ENCODE measurements around the gene STARD5. TPM values are rescaled to one million over a fixed set of nuclear protein-coding genes. Genes with fewer than 3 reads are reported as not detected.

STARD5 gene
- total and polyA plus RNA-seq, 2 experiments from 2014 or later = 3.8 to 10.1 TPM

- H3K27me3 ChIP-seq (ENCODE audit: insufficient read depth) = no peaks in the 10 kb centered on the region
- no peak overlapping the region for H3K27ac Mint-ChIP-seq
- ATAC-seq = no peak
Measured at GRCh38 chr15:81288616-81289015, 35.3 kb downstream of the STARD5 start.

More at GRCh38 chr15:81288616-81289015, 35.3 kb downstream of the STARD5 start:
- Histone ChIP-seq H3K36me3 (ENCODE audit: insufficient read depth) (no peaks in the 10 kb centered on the region), H3F3A (replicated peaks; ENCODE audit: low read depth) (no peaks in the 10 kb centered on the region), H3K79me2 (replicated peaks; ENCODE audit: insufficient read depth) (no peaks in the 10 kb centered on the region), H2AFZ (no peak overlapping the region), H3K9me2 (ENCODE audit: insufficient read depth) (no peaks in the 10 kb centered on the region), H3K27ac (ENCODE audit: low read depth) (no peak overlapping the region), H3K4me3 (no peak overlapping the region), H3K4me2 (no peak overlapping the region), H4K20me1 (replicated peaks; ENCODE audit: insufficient read depth) (no peaks in the 10 kb centered on the region), H3K4me1 (ENCODE audit: insufficient read depth) (no peaks in the 10 kb centered on the region)
- Mint-ChIP-seq H3K4me1 (peaks cover under 1% of the 10 kb centered on the region; the same call in 2 of the 3 replicates), H3K27me3 (ENCODE audit: insufficient read depth, low read depth, poor library complexity) (peaks cover 5% of the 10 kb centered on the region), H3K4me3 (no peak overlapping the region), H3K36me3 (ENCODE audit: low read depth) (no peaks in the 10 kb centered on the region), H3K9me3 (no peaks in the 10 kb centered on the region)
- no peak for TF ChIP-seq EZH2phosphoT487 (IDR thresholded peaks at IDR 0.05; ENCODE audit: unreplicated experiment)
- TF ChIP-seq POLR2AphosphoS5 (IDR thresholded peaks at IDR 0.05; ENCODE audit: low read depth) = no peak
- TF ChIP-seq ZNF114 (CRISPR knock-in tag; IDR thresholded peaks at IDR 0.05) = no peak
- no peak for TF ChIP-seq JUNB (IDR thresholded peaks at IDR 0.05; ENCODE audit: unreplicated experiment)
- TF ChIP-seq, protein P1, sequence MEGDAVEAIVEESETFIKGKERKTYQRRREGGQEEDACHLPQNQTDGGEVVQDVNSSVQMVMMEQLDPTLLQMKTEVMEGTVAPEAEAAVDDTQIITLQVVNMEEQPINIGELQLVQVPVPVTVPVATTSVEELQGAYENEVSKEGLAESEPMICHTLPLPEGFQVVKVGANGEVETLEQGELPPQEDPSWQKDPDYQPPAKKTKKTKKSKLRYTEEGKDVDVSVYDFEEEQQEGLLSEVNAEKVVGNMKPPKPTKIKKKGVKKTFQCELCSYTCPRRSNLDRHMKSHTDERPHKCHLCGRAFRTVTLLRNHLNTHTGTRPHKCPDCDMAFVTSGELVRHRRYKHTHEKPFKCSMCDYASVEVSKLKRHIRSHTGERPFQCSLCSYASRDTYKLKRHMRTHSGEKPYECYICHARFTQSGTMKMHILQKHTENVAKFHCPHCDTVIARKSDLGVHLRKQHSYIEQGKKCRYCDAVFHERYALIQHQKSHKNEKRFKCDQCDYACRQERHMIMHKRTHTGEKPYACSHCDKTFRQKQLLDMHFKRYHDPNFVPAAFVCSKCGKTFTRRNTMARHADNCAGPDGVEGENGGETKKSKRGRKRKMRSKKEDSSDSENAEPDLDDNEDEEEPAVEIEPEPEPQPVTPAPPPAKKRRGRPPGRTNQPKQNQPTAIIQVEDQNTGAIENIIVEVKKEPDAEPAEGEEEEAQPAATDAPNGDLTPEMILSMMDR (conservative IDR thresholded peaks at IDR 0.05; ENCODE audit: low read depth in 2 of 2) = no peak
- no peak for TF ChIP-seq CREB1 (CRISPR knock-in tag; IDR thresholded peaks at IDR 0.05; ENCODE audit: low read depth)
- TF ChIP-seq ZNF331 (CRISPR knock-in tag; IDR thresholded peaks at IDR 0.05; ENCODE audit: low read depth) = no peak
- TF ChIP-seq NANOG (IDR thresholded peaks at IDR 0.05; ENCODE audit: borderline replicate concordance) = no peak
- no peak for TF ChIP-seq STAT1 (IDR thresholded peaks at IDR 0.05; ENCODE audit: unreplicated experiment)
- TF ChIP-seq, protein P2, sequence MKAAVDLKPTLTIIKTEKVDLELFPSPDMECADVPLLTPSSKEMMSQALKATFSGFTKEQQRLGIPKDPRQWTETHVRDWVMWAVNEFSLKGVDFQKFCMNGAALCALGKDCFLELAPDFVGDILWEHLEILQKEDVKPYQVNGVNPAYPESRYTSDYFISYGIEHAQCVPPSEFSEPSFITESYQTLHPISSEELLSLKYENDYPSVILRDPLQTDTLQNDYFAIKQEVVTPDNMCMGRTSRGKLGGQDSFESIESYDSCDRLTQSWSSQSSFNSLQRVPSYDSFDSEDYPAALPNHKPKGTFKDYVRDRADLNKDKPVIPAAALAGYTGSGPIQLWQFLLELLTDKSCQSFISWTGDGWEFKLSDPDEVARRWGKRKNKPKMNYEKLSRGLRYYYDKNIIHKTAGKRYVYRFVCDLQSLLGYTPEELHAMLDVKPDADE (IDR thresholded peaks at IDR 0.05) = no peak
- TF ChIP-seq, protein P3, sequence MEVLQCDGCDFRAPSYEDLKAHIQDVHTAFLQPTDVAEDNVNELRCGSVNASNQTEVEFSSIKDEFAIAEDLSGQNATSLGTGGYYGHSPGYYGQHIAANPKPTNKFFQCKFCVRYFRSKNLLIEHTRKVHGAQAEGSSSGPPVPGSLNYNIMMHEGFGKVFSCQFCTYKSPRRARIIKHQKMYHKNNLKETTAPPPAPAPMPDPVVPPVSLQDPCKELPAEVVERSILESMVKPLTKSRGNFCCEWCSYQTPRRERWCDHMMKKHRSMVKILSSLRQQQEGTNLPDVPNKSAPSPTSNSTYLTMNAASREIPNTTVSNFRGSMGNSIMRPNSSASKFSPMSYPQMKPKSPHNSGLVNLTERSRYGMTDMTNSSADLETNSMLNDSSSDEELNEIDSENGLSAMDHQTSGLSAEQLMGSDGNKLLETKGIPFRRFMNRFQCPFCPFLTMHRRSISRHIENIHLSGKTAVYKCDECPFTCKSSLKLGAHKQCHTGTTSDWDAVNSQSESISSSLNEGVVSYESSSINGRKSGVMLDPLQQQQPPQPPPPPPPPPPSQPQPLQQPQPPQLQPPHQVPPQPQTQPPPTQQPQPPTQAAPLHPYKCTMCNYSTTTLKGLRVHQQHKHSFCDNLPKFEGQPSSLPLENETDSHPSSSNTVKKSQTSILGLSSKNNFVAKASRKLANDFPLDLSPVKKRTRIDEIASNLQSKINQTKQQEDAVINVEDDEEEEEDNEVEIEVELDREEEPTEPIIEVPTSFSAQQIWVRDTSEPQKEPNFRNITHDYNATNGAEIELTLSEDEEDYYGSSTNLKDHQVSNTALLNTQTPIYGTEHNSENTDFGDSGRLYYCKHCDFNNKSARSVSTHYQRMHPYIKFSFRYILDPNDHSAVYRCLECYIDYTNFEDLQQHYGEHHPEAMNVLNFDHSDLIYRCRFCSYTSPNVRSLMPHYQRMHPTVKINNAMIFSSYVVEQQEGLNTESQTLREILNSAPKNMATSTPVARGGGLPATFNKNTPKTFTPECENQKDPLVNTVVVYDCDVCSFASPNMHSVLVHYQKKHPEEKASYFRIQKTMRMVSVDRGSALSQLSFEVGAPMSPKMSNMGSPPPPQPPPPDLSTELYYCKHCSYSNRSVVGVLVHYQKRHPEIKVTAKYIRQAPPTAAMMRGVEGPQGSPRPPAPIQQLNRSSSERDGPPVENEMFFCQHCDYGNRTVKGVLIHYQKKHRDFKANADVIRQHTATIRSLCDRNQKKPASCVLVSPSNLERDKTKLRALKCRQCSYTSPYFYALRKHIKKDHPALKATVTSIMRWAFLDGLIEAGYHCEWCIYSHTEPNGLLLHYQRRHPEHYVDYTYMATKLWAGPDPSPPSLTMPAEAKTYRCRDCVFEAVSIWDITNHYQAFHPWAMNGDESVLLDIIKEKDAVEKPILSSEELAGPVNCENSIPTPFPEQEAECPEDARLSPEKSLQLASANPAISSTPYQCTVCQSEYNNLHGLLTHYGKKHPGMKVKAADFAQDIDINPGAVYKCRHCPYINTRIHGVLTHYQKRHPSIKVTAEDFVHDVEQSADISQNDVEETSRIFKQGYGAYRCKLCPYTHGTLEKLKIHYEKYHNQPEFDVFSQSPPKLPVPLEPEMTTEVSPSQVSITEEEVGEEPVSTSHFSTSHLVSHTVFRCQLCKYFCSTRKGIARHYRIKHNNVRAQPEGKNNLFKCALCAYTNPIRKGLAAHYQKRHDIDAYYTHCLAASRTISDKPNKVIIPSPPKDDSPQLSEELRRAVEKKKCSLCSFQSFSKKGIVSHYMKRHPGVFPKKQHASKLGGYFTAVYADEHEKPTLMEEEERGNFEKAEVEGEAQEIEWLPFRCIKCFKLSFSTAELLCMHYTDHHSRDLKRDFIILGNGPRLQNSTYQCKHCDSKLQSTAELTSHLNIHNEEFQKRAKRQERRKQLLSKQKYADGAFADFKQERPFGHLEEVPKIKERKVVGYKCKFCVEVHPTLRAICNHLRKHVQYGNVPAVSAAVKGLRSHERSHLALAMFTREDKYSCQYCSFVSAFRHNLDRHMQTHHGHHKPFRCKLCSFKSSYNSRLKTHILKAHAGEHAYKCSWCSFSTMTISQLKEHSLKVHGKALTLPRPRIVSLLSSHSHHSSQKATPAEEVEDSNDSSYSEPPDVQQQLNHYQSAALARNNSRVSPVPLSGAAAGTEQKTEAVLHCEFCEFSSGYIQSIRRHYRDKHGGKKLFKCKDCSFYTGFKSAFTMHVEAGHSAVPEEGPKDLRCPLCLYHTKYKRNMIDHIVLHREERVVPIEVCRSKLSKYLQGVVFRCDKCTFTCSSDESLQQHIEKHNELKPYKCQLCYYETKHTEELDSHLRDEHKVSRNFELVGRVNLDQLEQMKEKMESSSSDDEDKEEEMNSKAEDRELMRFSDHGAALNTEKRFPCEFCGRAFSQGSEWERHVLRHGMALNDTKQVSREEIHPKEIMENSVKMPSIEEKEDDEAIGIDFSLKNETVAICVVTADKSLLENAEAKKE (CRISPR knock-in tag; IDR thresholded peaks at IDR 0.05) = no peak
- TF ChIP-seq REST (IDR thresholded peaks at IDR 0.05; ENCODE audit: unreplicated experiment) = no peak
- TF ChIP-seq EZH2 (IDR thresholded peaks at IDR 0.05; ENCODE audit: low read depth, unreplicated experiment) = no peak
- no peak for DNase-seq (ENCODE audit: low spot score)

All from GM23338 (cell line).